PC-3 (cell line): ENCODE measurements around the gene RAD51D.

Experiments
- EZH2 ChIP-seq: fragments of 300-600 bp; sonication (generic); IDR thresholded peaks from one replicate; pipeline ENCODE4 v1.6.1; 2017; ENCODE audit warnings: antibody characterized with exemption, mild to moderate bottlenecking, low read length; ENCODE audit not compliant: unreplicated experiment
- TF ChIP-seq, protein P1 (sequence below): fragments of 300-600 bp; sonication (generic); conservative IDR thresholded peaks from 2 replicates; pipeline ENCODE4 v1.5.1; 2017; ENCODE audit warnings: antibody characterized with exemption, low read depth, mild to moderate bottlenecking, low read length

DNA sequence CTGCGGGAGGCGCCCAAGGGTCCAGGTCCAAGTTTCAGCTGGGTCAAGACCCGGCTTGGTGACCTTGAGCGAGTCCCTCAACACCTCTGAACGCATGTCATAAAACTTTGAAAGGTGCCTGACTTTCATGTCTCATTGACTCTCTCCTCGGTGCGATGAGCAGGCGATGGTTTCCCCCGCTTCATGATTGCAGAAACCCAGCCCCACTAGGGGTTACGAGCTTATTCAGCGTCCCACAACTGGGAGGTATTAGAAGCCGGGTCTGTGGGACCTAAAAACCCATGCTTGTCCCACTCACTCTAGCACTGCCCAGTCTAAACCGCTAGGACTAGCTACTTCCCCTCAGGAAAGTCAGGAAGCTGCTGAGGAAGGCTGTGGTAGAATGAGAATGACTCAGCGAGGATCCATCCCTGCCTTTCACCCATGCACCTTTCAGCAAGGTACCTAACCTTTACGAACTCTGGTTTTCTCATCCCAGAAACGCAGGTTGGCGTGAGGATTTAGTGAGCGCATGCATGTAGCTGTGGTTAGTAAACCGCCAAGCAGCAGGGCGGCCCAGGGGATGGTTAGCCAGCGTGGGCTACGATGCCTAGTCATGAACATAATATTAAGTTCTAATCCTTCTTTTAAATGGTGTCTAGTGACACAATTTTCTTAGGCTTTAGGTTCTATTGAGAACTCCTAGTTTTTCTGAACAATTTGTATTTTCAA lies 29.9 kb downstream of the RAD51D start:
- TF ChIP-seq, protein P1, sequence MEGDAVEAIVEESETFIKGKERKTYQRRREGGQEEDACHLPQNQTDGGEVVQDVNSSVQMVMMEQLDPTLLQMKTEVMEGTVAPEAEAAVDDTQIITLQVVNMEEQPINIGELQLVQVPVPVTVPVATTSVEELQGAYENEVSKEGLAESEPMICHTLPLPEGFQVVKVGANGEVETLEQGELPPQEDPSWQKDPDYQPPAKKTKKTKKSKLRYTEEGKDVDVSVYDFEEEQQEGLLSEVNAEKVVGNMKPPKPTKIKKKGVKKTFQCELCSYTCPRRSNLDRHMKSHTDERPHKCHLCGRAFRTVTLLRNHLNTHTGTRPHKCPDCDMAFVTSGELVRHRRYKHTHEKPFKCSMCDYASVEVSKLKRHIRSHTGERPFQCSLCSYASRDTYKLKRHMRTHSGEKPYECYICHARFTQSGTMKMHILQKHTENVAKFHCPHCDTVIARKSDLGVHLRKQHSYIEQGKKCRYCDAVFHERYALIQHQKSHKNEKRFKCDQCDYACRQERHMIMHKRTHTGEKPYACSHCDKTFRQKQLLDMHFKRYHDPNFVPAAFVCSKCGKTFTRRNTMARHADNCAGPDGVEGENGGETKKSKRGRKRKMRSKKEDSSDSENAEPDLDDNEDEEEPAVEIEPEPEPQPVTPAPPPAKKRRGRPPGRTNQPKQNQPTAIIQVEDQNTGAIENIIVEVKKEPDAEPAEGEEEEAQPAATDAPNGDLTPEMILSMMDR, result 0 out of 2 replicates have a peak, but pooled peaks have one; percentile 25
- TF ChIP-seq EZH2, result no peak
